GM10266 (cell line): ENCODE results near the gene EFCAB9.

Source experiments
- DNase-seq: peaks from one replicate; pipeline ENCODE4 v3.0.0; 2012; ENCODE audit errors: extremely low spot score
- CTCF ChIP-seq: IDR thresholded peaks from 2 replicates; pipeline ENCODE4 v1.5.1; 2012; ENCODE audit warnings: mild to moderate bottlenecking, low read depth; ENCODE audit not compliant: control insufficient read depth, insufficient read depth; ENCODE audit errors: missing control alignments

EFCAB9 gene

GRCh38 chr5:172166030-172166826 lies 27.7 kb upstream of the EFCAB9 start:
- no peak for DNase-seq
- TF ChIP-seq CTCF: no peak

- TF ChIP-seq CTCF: no peak
- no peak for DNase-seq
These were observed 26.1 kb upstream of the EFCAB9 start for GRCh38 chr5:172167895-172168294.

GRCh38 chr5:172168311-172168710 lies 25.7 kb upstream of the EFCAB9 start:
- DNase-seq: no peak
- TF ChIP-seq CTCF: no peak

GRCh38 chr5:172169216-172169615 lies 24.8 kb upstream of the EFCAB9 start:
- TF ChIP-seq CTCF: no peak
- no peak for DNase-seq

- TF ChIP-seq CTCF: no peak
- no peak for DNase-seq
These were observed 23.7 kb upstream of the EFCAB9 start for GRCh38 chr5:172170251-172170701.

- DNase-seq: no peak
These were observed 22.9 kb upstream of the EFCAB9 start for GRCh38 chr5:172171118-172171517.

More at GRCh38 chr5:172171118-172171517, 22.9 kb upstream of the EFCAB9 start:
- no peak for TF ChIP-seq CTCF
